ENCODE results near the gene RDH8. TPM values are rescaled to one million over a fixed set of nuclear protein-coding genes. Genes with fewer than 3 reads are reported as not detected.

The RDH8 gene
- polyA plus RNA-seq, 2 of the 4 experiments (the other 2 are of a cell fraction): 0.05 TPM; not detected in 1

DNA sequence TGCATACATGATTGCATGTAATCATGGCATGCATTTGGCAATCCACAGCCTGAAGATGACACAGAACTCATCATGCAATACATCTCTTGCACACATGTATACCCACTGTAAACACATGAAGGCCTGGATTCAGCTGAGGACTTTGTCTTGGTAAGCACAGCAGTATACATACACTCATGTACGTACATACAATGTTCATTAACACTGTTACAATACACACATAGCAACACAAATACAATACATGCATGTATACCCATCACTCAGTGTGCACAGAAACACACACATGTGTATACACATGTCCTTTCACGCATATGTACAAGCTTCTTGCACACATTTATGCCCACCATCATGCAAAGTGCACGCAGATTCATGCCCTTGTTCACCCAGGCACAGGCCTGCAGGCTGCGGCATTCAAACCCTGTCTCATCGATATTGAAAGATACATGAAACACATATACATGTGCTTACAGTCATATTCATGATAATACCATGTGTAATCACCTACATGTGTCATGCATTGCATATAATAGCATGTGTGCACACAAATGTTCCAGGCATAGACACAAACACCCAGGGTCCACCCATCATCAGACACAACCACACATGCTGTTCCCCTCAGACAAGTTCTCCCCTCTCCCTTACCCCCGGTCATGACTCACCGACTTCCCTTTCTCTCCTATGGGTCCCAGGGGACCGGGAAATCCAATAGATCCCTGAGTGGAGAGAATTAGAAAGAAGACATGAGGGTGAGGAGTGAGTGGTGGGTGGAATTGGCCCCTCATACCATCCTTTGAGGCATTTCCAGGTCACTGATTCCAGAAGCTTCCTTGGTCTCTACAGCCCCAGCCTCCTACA is 31.6 kb upstream of the RDH8 start (continued):
- TF ChIP-seq EHF (CRISPR knock-in tag; IDR thresholded peaks at IDR 0.05) (no peak), MAFK (IDR thresholded peaks at IDR 0.05; ENCODE audit: partially characterized antibody) (no peak), MYC (IDR thresholded peaks at IDR 0.05; ENCODE audit: borderline replicate concordance, low read length) (no peak), HOXB5 (CRISPR knock-in tag; IDR thresholded peaks at IDR 0.05) (no peak)
- TF ChIP-seq, protein P1, sequence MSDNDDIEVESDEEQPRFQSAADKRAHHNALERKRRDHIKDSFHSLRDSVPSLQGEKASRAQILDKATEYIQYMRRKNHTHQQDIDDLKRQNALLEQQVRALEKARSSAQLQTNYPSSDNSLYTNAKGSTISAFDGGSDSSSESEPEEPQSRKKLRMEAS (IDR thresholded peaks at IDR 0.05): no peak

DNA sequence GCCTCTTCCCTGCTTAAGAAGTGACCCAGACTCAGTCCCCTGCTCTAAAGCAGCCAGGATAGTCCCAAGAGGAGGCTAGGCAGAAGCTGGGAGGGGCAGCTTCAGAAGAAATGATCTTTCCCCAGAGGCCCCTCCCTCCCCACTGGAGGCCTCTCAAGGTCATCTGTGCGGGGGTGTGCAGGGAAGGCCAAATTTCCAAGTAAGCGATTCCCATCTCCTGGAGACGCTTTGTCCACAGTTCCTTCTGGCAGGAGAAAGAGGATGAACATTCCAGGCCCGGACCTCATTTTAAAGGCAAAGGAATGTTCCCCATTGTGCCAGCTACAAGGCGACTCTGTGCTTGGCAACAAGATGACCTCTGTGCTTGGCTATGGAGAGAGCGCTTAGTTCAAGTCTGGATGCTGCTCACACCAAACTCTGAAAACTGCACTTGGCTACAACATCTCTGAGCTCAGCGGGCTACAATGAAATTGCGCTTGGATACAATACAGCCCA is 26.4 kb upstream of the RDH8 start:
- TF ChIP-seq HEYL (CRISPR knock-in tag; IDR thresholded peaks at IDR 0.05) (no peak), ESRRA (IDR thresholded peaks at IDR 0.05; ENCODE audit: borderline replicate concordance, low read length) (no peak), HOXB13 (CRISPR knock-in tag; IDR thresholded peaks at IDR 0.05; ENCODE audit: low read depth) (no peak), MAZ (IDR thresholded peaks at IDR 0.05; ENCODE audit: borderline replicate concordance, low read depth, low read length) (no peak), EP300 (IDR thresholded peaks at IDR 0.05) (no peak), KDM1A (IDR thresholded peaks at IDR 0.05; ENCODE audit: low read depth) (no peak), CTCF (IDR thresholded peaks at IDR 0.05) (no peak), TFCP2L1 (CRISPR knock-in tag; IDR thresholded peaks at IDR 0.05) (no peak), MAFK (IDR thresholded peaks at IDR 0.05; ENCODE audit: partially characterized antibody) (no peak), PHF8 (IDR thresholded peaks at IDR 0.05; ENCODE audit: borderline replicate concordance, low read depth) (no peak), JUNB (IDR thresholded peaks at IDR 0.05) (no peak), ZFP36 (IDR thresholded peaks at IDR 0.05; ENCODE audit: borderline replicate concordance, partially characterized antibody) (no peak)
- TF ChIP-seq, protein P2, sequence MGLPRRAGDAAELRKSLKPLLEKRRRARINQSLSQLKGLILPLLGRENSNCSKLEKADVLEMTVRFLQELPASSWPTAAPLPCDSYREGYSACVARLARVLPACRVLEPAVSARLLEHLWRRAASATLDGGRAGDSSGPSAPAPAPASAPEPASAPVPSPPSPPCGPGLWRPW (IDR thresholded peaks at IDR 0.05): no peak
- TF ChIP-seq, protein P1 (IDR thresholded peaks at IDR 0.05): no peak
- TF ChIP-seq, protein P3, sequence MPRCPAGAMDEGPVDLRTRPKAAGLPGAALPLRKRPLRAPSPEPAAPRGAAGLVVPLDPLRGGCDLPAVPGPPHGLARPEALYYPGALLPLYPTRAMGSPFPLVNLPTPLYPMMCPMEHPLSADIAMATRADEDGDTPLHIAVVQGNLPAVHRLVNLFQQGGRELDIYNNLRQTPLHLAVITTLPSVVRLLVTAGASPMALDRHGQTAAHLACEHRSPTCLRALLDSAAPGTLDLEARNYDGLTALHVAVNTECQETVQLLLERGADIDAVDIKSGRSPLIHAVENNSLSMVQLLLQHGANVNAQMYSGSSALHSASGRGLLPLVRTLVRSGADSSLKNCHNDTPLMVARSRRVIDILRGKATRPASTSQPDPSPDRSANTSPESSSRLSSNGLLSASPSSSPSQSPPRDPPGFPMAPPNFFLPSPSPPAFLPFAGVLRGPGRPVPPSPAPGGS (IDR thresholded peaks at IDR 0.05): no peak
- TF ChIP-seq, protein P4, sequence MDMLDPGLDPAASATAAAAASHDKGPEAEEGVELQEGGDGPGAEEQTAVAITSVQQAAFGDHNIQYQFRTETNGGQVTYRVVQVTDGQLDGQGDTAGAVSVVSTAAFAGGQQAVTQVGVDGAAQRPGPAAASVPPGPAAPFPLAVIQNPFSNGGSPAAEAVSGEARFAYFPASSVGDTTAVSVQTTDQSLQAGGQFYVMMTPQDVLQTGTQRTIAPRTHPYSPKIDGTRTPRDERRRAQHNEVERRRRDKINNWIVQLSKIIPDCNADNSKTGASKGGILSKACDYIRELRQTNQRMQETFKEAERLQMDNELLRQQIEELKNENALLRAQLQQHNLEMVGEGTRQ (IDR thresholded peaks at IDR 0.05): no peak
- FAIRE-seq (no peak), DNase-seq (ENCODE audit: low read depth in 1 of 2, low spot score in 1 of 2) (no peak), ATAC-seq (no peak)
- no peaks in the 10 kb centered on the region for H3K9me3 ChIP-seq
- no peak overlapping the region for H3K4me2 ChIP-seq
- WGBS (ENCODE audit: missing lambda C conversion rate): 63% methylated on average over 8 of the region's 8 CpGs
- ChIA-PET POLR2A (interaction anchor here (0.6 kb wide), 1 partner anchor 39 kb away, joined by 8 read pairs; no protein-coding TSS in a partner anchor), CTCF (interaction anchor here (0.7 to 2.3 kb wide), 4 partner anchors 14 to 313 kb away, joined by 3 to 15 read pairs (median 4); no protein-coding TSS in a partner anchor)
- H3K4me3 ChIP-seq: no peak overlapping the region
- H3K27ac ChIP-seq: no peak overlapping the region
- no peaks in the 10 kb centered on the region for H3K4me1 ChIP-seq
